Myometrial cell (primary cell): Measurements from ENCODE around the gene CSN3. TPM values are rescaled to one million over a fixed set of nuclear protein-coding genes. Genes with fewer than 3 reads are reported as not detected.

Source experiments
- total RNA-seq: library from RNA; depleted of rRNA; stranded (reverse); fragments of >200 nt; gene quantifications from 2 replicates; pipeline ENCODE4 v1.2.3, GENCODE V29; 2015

Gene CSN3, protein sequence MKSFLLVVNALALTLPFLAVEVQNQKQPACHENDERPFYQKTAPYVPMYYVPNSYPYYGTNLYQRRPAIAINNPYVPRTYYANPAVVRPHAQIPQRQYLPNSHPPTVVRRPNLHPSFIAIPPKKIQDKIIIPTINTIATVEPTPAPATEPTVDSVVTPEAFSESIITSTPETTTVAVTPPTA
- not detected in 2 replicates for total RNA-seq

DNA sequence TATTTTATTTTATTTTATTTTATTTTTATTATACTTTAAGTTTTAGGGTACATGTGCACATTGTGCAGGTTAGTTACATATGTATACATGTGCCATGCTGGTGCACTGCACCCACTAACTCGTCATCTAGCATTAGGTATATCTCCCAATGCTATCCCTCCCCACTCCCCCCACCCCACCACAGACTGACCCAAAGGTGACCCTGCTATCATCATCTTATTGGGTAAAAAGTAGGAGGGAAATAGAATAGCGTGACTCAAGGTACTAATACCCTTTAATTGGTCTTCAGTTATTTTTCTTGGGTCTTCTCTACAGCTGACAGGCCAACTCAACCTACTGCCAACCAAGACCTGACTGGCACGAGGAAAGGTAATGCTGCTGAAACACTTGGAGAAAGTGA is at the start of gene CSN3:
Gene CSN3 (plus strand): TSS at position 301 of the 400 bp plus-strand sequence. CDS start 2,223 bp downstream, outside the sequence.

DNA sequence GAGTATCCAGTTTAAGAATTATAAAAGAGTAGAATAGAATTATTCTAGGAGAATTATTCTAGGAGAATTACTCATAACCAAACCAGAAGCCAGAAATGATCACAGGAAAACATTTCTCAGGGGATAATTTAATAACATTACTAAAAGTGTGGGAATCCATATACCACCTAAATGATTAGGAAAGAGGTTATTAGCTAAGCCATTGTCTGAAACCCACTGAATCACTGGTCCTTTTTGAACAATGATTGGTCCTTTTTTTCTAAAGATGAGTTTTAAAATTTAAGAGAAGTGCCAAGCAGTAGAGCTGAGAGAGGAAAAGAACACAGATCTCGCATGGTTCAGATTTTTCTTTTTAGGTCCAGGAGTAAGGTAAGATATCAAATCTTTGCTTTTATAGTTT is 47.0 kb upstream of the CSN3 start, which contains the start of gene ODAM:
Gene ODAM (plus strand): TSS at position 301 of the 400 bp plus-strand sequence. CDS start 819 bp downstream, outside the sequence.

DNA sequence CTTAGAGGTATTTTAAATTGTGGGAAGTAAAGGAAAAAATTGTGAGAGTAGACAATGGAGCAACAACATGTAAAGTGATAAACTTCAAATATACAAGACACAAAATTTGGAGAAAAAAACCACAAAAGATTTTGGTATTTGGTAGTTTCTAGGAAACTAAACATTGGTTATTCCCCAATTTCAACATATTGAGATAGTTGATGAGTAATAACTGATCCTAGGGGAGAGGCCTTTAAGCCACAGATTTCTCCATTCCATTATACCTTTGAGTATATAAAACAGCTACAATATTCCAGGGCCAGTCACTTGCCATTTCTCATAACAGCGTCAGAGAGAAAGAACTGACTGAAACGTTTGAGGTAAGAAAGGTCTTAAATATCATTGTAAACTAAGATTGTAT is 16.6 kb upstream of the CSN3 start, which contains the start of gene FDCSP:
Gene FDCSP (plus strand): TSS at position 301 of the 400 bp plus-strand sequence. CDS start 5,071 bp downstream, outside the sequence.

Other genes starting within 250 kb of the CSN3 start
- not detected in 2 replicates for gene STATH, start 246.6 kb upstream of the CSN3 start, total RNA-seq
- not detected in 2 replicates for gene HTN3, start 214.1 kb upstream of the CSN3 start, total RNA-seq
- gene HTN1, start 192.2 kb upstream of the CSN3 start, total RNA-seq, result not detected in 2 replicates
- gene PRR27, start 88.4 kb upstream of the CSN3 start, total RNA-seq, result not detected in 2 replicates
- gene ODAM, start 46.9 kb upstream of the CSN3 start, total RNA-seq, result not detected in 2 replicates
- not detected in 2 replicates for gene FDCSP, start 16.5 kb upstream of the CSN3 start, total RNA-seq
- not detected in 2 replicates for gene CABS1, start 92.4 kb downstream of the CSN3 start, total RNA-seq
- gene SMR3A, start 118.2 kb downstream of the CSN3 start, total RNA-seq, result not detected in 2 replicates
- gene SMR3B, start 140.5 kb downstream of the CSN3 start, total RNA-seq, result not detected in 2 replicates
- not detected in 2 replicates for gene OPRPN, start 155.3 kb downstream of the CSN3 start, total RNA-seq
- gene MUC7, start 229.6 kb downstream of the CSN3 start, total RNA-seq, result not detected in 2 replicates